Liver (tissue), 9 donors: Measurements from ENCODE around the gene XRCC6. TPM values are rescaled to one million over a fixed set of nuclear protein-coding genes. Genes with fewer than 3 reads are reported as not detected.
"Not testable (repeated sequence)": the region's sequence is repeated elsewhere in the genome, so short reads cannot be mapped to it uniquely, and the experiment has no call there.

Source experiments
- DNase-seq: peaks from one replicate; pipeline ENCODE4 v3.0.0-alpha.2; 2017; ENCODE audit warnings: low spot score
- H3K27ac ChIP-seq, 2 donors: one replicate each; pipeline ENCODE4 v1.7.0; 2013; ENCODE audit warnings: inconsistent platforms in 2 of 2, low read length in 2 of 2, control low read depth in 1 of 2, low read depth in 1 of 2, mild to moderate bottlenecking in 1 of 2
- H3K27me3 ChIP-seq, 4 donors: one replicate each; pipeline versions ENCODE4 v1.6.1 to v1.7.0; 2013; ENCODE audit warnings: low read length in 3 of 4, inconsistent platforms in 1 of 4, mild to moderate bottlenecking in 1 of 4, moderate library complexity in 1 of 4; ENCODE audit not compliant: control insufficient read depth in 4 of 4, insufficient read depth in 4 of 4
- H3K36me3 ChIP-seq, 4 donors: one replicate each; pipeline versions ENCODE4 v1.6.1 to v1.7.0; 2013; ENCODE audit warnings: low read length in 3 of 4, mild to moderate bottlenecking in 3 of 4, low read depth in 1 of 4, moderate library complexity in 1 of 4; ENCODE audit not compliant: control insufficient read depth in 4 of 4, insufficient read depth in 3 of 4
- H3K4me1 ChIP-seq, 4 donors: one replicate each; pipeline versions ENCODE4 v1.6.1 to v1.7.0; 2013; ENCODE audit warnings: low read length in 3 of 4, mild to moderate bottlenecking in 3 of 4, moderate library complexity in 1 of 4; ENCODE audit not compliant: control insufficient read depth in 4 of 4, insufficient read depth in 4 of 4
- H3K4me3 ChIP-seq, 3 donors: one replicate each; pipeline versions ENCODE4 v1.6.1 to v1.7.0; 2013; ENCODE audit warnings: low read length in 3 of 3, control low read depth in 1 of 3, low read depth in 1 of 3, mild to moderate bottlenecking in 1 of 3
- H3K9ac ChIP-seq, 2 donors: one replicate each; pipeline ENCODE4 v1.7.0; 2013; ENCODE audit warnings: low read length in 2 of 2, mild to moderate bottlenecking in 2 of 2, moderate library complexity in 2 of 2, control low read depth in 1 of 2, low read depth in 1 of 2
- H3K9me3 ChIP-seq, 4 donors: one replicate each; pipeline versions ENCODE4 v1.6.1 to v1.7.0; 2013; ENCODE audit warnings: low read length in 3 of 4; ENCODE audit not compliant: control insufficient read depth in 4 of 4
- EGR1 ChIP-seq, 2 donors: IDR thresholded peaks; 2 replicates each; pipeline ENCODE4 v1.6.1; 2016 to 2018; ENCODE audit warnings: antibody characterized with exemption in 2 of 2, low read depth in 2 of 2
- FOXA1 ChIP-seq: IDR thresholded peaks from 2 replicates; pipeline ENCODE4 v1.6.1; 2016; ENCODE audit warnings: antibody characterized with exemption
- FOXA2 ChIP-seq: IDR thresholded peaks from 2 replicates; pipeline ENCODE4 v1.6.1; 2016; ENCODE audit warnings: antibody characterized with exemption
- GABPA ChIP-seq, 2 donors: IDR thresholded peaks in 1 of 2; conservative IDR thresholded peaks in 1 of 2; 2 replicates each; pipeline ENCODE4 v1.6.1; 2016; ENCODE audit warnings: antibody characterized with exemption in 2 of 2, mild to moderate bottlenecking in 1 of 2, moderate library complexity in 1 of 2
- HNF4A ChIP-seq, 2 donors: conservative IDR thresholded peaks; 2 replicates each; pipeline ENCODE4 v1.6.1; 2016; ENCODE audit warnings: antibody characterized with exemption in 2 of 2, mild to moderate bottlenecking in 2 of 2
- HNF4G ChIP-seq: IDR thresholded peaks from 2 replicates; pipeline ENCODE4 v1.6.1; 2016; ENCODE audit warnings: antibody characterized with exemption
- JUND ChIP-seq, 2 donors: IDR thresholded peaks; 2 replicates each; pipeline ENCODE4 v1.6.1; 2016; ENCODE audit warnings: antibody characterized with exemption in 2 of 2
- NR2F2 ChIP-seq: IDR thresholded peaks from 2 replicates; pipeline ENCODE4 v1.6.1; 2016; ENCODE audit warnings: antibody characterized with exemption
- RAD21 ChIP-seq, 2 donors: IDR thresholded peaks; 2 replicates each; pipeline ENCODE4 v1.6.1; 2016; ENCODE audit warnings: antibody characterized with exemption in 2 of 2, mild to moderate bottlenecking in 2 of 2
- RXRA ChIP-seq, 2 donors: IDR thresholded peaks; 2 replicates each; pipeline ENCODE4 v1.6.1; 2017 to 2018; ENCODE audit warnings: antibody characterized with exemption in 2 of 2, mild to moderate bottlenecking in 1 of 2
- SP1 ChIP-seq: IDR thresholded peaks from 2 replicates; pipeline ENCODE4 v1.6.1; 2018; ENCODE audit warnings: antibody characterized with exemption, mild to moderate bottlenecking
- TAF1 ChIP-seq: conservative IDR thresholded peaks from 2 replicates; pipeline ENCODE4 v1.6.1; 2016; ENCODE audit warnings: antibody characterized with exemption, mild to moderate bottlenecking
- YY1 ChIP-seq: IDR thresholded peaks from 2 replicates; pipeline ENCODE4 v1.6.1; 2016; ENCODE audit warnings: antibody characterized with exemption, mild to moderate bottlenecking
- WGBS: extraction: QIAGEN DNeasy Blood & Tissue Kit; methylation state at CpG from one replicate; pipeline ENCODE4 v1.1.7; 2013; 5-methylcytosine and 5-hydroxymethylcytosine counted together
- polyA plus RNA-seq, 2 donors: library from polyadenylated mRNA; stranded (reverse) in 1 of 2; unstranded in 1 of 2; fragments of 200-250 nt in 1 of 2; fragments of >200 nt in 1 of 2; fragmentation: Nextera tagmentation in 1 of 2; extraction: Ambion mirVana in 1 of 2; gene quantifications; one replicate each; pipeline versions ENCODE4 v1.2.1 to v1.2.3, GENCODE V29; 2013 to 2015
- total RNA-seq, 2 donors: library from RNA; depleted of rRNA; stranded (reverse); fragments of >200 nt; gene quantifications; one replicate each; pipeline ENCODE4 v1.2.3, GENCODE V29; 2014
- TF ChIP-seq, protein P1 (sequence below): IDR thresholded peaks from 2 replicates; pipeline ENCODE4 v1.6.1; 2016; ENCODE audit warnings: antibody characterized with exemption
- TF ChIP-seq, protein P2 (sequence below): fragments of 150-350 bp; IDR thresholded peaks from 2 replicates; pipeline ENCODE4 v1.5.1; 2017; ENCODE audit warnings: improper control_type of control experiment, low read depth, low read length; ENCODE audit not compliant: missing input control
- TF ChIP-seq, protein P3 (sequence below): IDR thresholded peaks from 2 replicates; pipeline ENCODE4 v1.6.1; 2016; ENCODE audit warnings: antibody characterized with exemption
- TF ChIP-seq, protein P4 (sequence below): IDR thresholded peaks from 2 replicates; pipeline ENCODE4 v1.6.1; 2016; ENCODE audit warnings: antibody characterized with exemption, mild to moderate bottlenecking
- TF ChIP-seq, protein P5 (sequence below): IDR thresholded peaks from 2 replicates; pipeline ENCODE4 v1.6.1; 2016; ENCODE audit warnings: antibody characterized with exemption
- donor health status: healthy.
- donor health status: healthy.
- donor health status: healthy.
- donor health status: healthy.
- donor health status: healthy.

The XRCC6 gene
- total and polyA plus RNA-seq, 4 donors, result 81.8 to 148 (median 96.0) TPM

DNA sequence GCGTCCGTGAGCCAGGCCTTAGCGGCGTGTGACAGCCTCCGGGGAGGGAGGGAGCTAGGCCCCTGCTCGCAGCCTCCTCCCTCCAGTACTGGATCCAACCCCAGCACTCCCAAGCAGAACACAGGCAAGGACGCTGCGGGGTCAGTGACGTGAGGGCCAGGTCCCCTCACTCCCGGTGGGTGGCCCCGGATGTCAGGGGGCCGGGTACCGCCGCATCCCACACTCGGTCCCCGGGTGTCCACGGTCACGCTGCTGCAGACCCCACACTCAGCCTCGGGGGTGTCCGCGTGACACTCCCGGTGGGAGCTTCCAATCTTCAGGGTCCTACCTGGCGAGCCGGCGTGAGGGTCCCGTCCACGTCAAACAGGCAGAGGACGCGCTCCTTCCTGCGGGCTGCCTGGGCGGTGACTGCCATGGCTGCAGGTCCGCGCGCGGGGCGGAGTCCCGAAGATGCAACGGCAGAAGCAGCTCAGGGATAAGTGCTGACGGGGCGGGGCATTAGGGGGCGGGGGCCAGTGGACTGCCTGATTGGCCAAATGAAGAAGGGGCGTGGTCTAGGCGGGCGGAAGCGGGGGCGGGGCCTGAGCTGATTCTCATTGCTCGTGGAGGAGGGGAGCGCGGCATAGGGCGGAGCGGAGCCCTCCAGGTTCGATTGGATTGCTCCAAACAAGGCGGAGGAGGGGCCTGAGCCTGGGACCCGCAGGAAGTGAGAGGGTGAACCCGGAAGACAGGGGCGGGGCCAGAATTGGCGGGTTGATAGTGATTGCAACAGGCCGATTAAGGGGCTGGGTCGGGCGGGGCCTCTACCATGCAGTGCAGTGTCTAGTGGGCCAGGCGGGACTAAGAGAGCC is 31.5 kb upstream of the XRCC6 start, which contains the start of gene PMM1:
TSS of gene PMM1 (minus strand) at position 450 of the 851 bp plus-strand sequence. CDS start at position 415, 35 bp downstream.
- peak; percentile 100 for DNase-seq
- H3K27me3 ChIP-seq, result no peaks in the 10 kb centered on the region
- H3K4me3 ChIP-seq, result peak within 1 kb of the TSS; percentile 78 to 81 (median 80)
- H3K27ac ChIP-seq, result peak within 1 kb of the TSS; percentile 36 to 72
- peaks cover 0 to 6% (median 2%) of the 10 kb centered on the region in 4 donors for H3K36me3 ChIP-seq
- under 1% methylated on average over 61 of the region's 61 CpGs for WGBS
- TF ChIP-seq RXRA (IDR thresholded peaks at IDR 0.05), result peak; percentile 71 to 80
- peak; percentile 92 for TF ChIP-seq YY1
- TF ChIP-seq, protein P1, sequence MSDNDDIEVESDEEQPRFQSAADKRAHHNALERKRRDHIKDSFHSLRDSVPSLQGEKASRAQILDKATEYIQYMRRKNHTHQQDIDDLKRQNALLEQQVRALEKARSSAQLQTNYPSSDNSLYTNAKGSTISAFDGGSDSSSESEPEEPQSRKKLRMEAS, result peak; percentile 88
- TF ChIP-seq HNF4A (conservative IDR thresholded peaks at IDR 0.05), result peak; percentile 48 to 52
- TF ChIP-seq FOXA1, result no peak
- peak; percentile 43 for TF ChIP-seq HNF4G
- TF ChIP-seq EGR1 (IDR thresholded peaks at IDR 0.05; ENCODE audit: low read depth in 2 of 2), result peak; percentile 89 to 93
- peak in 1 of 2 donors; percentile 52 for TF ChIP-seq JUND (IDR thresholded peaks at IDR 0.05)
- peak; percentile 95 for TF ChIP-seq SP1
- TF ChIP-seq, protein P2, sequence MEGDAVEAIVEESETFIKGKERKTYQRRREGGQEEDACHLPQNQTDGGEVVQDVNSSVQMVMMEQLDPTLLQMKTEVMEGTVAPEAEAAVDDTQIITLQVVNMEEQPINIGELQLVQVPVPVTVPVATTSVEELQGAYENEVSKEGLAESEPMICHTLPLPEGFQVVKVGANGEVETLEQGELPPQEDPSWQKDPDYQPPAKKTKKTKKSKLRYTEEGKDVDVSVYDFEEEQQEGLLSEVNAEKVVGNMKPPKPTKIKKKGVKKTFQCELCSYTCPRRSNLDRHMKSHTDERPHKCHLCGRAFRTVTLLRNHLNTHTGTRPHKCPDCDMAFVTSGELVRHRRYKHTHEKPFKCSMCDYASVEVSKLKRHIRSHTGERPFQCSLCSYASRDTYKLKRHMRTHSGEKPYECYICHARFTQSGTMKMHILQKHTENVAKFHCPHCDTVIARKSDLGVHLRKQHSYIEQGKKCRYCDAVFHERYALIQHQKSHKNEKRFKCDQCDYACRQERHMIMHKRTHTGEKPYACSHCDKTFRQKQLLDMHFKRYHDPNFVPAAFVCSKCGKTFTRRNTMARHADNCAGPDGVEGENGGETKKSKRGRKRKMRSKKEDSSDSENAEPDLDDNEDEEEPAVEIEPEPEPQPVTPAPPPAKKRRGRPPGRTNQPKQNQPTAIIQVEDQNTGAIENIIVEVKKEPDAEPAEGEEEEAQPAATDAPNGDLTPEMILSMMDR, result no peak
- peak; percentile 46 to 47 for TF ChIP-seq RAD21 (IDR thresholded peaks at IDR 0.05)
- peak; percentile 70 to 90 for TF ChIP-seq GABPA (IDR thresholded peaks at IDR 0.05 in 1 of 2, conservative IDR thresholded peaks at IDR 0.05 in 1 of 2)
- TF ChIP-seq, protein P3, sequence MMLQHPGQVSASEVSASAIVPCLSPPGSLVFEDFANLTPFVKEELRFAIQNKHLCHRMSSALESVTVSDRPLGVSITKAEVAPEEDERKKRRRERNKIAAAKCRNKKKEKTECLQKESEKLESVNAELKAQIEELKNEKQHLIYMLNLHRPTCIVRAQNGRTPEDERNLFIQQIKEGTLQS, result no peak
- TF ChIP-seq FOXA2, result no peak
- TF ChIP-seq, protein P4, sequence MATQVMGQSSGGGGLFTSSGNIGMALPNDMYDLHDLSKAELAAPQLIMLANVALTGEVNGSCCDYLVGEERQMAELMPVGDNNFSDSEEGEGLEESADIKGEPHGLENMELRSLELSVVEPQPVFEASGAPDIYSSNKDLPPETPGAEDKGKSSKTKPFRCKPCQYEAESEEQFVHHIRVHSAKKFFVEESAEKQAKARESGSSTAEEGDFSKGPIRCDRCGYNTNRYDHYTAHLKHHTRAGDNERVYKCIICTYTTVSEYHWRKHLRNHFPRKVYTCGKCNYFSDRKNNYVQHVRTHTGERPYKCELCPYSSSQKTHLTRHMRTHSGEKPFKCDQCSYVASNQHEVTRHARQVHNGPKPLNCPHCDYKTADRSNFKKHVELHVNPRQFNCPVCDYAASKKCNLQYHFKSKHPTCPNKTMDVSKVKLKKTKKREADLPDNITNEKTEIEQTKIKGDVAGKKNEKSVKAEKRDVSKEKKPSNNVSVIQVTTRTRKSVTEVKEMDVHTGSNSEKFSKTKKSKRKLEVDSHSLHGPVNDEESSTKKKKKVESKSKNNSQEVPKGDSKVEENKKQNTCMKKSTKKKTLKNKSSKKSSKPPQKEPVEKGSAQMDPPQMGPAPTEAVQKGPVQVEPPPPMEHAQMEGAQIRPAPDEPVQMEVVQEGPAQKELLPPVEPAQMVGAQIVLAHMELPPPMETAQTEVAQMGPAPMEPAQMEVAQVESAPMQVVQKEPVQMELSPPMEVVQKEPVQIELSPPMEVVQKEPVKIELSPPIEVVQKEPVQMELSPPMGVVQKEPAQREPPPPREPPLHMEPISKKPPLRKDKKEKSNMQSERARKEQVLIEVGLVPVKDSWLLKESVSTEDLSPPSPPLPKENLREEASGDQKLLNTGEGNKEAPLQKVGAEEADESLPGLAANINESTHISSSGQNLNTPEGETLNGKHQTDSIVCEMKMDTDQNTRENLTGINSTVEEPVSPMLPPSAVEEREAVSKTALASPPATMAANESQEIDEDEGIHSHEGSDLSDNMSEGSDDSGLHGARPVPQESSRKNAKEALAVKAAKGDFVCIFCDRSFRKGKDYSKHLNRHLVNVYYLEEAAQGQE, result peak; percentile 91
- TF ChIP-seq, protein P5, sequence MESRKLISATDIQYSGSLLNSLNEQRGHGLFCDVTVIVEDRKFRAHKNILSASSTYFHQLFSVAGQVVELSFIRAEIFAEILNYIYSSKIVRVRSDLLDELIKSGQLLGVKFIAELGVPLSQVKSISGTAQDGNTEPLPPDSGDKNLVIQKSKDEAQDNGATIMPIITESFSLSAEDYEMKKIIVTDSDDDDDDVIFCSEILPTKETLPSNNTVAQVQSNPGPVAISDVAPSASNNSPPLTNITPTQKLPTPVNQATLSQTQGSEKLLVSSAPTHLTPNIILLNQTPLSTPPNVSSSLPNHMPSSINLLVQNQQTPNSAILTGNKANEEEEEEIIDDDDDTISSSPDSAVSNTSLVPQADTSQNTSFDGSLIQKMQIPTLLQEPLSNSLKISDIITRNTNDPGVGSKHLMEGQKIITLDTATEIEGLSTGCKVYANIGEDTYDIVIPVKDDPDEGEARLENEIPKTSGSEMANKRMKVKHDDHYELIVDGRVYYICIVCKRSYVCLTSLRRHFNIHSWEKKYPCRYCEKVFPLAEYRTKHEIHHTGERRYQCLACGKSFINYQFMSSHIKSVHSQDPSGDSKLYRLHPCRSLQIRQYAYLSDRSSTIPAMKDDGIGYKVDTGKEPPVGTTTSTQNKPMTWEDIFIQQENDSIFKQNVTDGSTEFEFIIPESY, result no peak
- peak; percentile 61 for TF ChIP-seq NR2F2
- TF ChIP-seq TAF1, result peak; percentile 87
- H3K9ac ChIP-seq, result peak within 1 kb of the TSS; percentile 48 to 66
- no peaks in the 10 kb centered on the region for H3K9me3 ChIP-seq
- H3K4me1 ChIP-seq, result peaks cover 8 to 24% (median 17%) of the 10 kb centered on the region in 4 donors

DNA sequence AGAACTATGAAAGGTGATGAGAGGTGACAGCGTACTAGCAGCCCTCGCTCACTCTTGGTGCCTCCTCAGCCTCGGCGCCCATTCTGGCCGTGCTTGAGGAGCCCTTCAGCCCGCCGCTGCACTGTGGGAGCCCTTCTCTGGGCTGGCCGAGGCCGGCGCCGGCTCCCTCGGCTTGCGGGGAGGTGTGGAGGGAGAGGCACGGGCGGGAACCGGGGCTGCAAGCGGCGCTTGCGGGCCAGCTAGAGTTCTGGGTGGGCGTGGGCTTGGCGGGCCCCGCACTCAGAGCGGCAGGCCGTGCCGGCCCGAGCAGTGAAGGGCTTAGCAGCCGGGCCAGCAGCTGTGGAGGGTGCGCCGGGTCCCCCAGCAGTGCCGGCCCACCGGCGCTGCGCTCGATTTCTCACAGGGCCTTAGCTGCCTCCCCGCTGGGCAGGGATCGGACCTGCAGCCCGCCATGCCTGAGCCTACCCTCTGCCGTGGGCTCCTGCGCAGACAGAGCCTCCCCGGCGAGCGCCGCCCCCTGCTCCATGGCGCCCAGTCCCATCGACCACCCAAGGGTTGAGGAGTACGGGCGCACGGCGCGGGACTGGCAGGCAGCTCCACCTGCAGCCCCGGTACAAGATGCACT is 27.6 kb upstream of the XRCC6 start:
- H3K27ac ChIP-seq, H3K27me3 ChIP-seq, H3K4me3 ChIP-seq, DNase-seq, H3K9me3 ChIP-seq, H3K36me3 ChIP-seq, H3K9ac ChIP-seq: not testable (repeated sequence)
- peaks cover 4 to 24% (median 15%) of the 10 kb centered on the region in 4 donors for H3K4me1 ChIP-seq
- WGBS, result 96% methylated on average over 51 of the region's 51 CpGs
